Body of pancreas (tissue), 4 donors: ENCODE measurements around the gene POLR1A. TPM values are rescaled to one million over a fixed set of nuclear protein-coding genes. Genes with fewer than 3 reads are reported as not detected.

ENCODE experiments used
- ATAC-seq: fragments of 150-250 bp; one replicate; pipeline ENCODE4 v1.9.1; 2016
- DNase-seq, 4 donors: peaks; one replicate each; pipeline ENCODE4 v3.0.0-alpha.2; 2019
- H3K27ac ChIP-seq, 4 donors: fragments of 200-600 bp; sonication (generic); 1 replicate in 3 of 4; 2 replicates in 1 of 4; pipeline versions ENCODE4 v1.5.1 to v1.6.1; 2016 to 2019; ENCODE audit warnings: mild to moderate bottlenecking in 1 of 4, mixed read lengths in 1 of 4, moderate library complexity in 1 of 4
- H3K27me3 ChIP-seq, 2 donors: fragments of 200-600 bp; sonication (generic); one replicate each; pipeline ENCODE4 v1.6.0; 2016; ENCODE audit warnings: mild to moderate bottlenecking in 1 of 2
- H3K36me3 ChIP-seq, 2 donors: fragments of 200-600 bp; sonication (generic); replicated peaks in 1 of 2; 2 replicates each; pipeline ENCODE4 v1.5.1; 2016; ENCODE audit warnings: low read depth in 2 of 2; ENCODE audit not compliant: insufficient read depth in 1 of 2
- H3K4me1 ChIP-seq: fragments of 200-600 bp; sonication (generic); one replicate; pipeline ENCODE4 v1.6.0; 2016
- H3K4me3 ChIP-seq, 2 donors: fragments of 200-600 bp; sonication (generic); 1 replicate in 1 of 2; 2 replicates in 1 of 2; pipeline ENCODE4 v1.5.1; 2016 to 2019
- H3K9me3 ChIP-seq, 3 donors: fragments of 200-600 bp; sonication (generic); 1 replicate in 2 of 3; 2 replicates in 1 of 3; pipeline ENCODE4 v1.5.1; 2016
- CTCF ChIP-seq, 7 experiments: fragments of 450-650 bp in 4 of 7; fragments of 200-600 bp in 3 of 7; sonication (generic) in 3 of 7; IDR thresholded peaks; one replicate each; pipeline ENCODE4 v1.5.1; 2016 to 2019; ENCODE audit warnings: antibody characterized with exemption in 7 of 7
- POLR2A ChIP-seq, 3 donors: fragments of 450-650 bp; IDR thresholded peaks; one replicate each; pipeline ENCODE4 v1.6.1; 2016; ENCODE audit warnings: antibody characterized with exemption in 3 of 3, mild to moderate bottlenecking in 2 of 3
- WGBS, 2 donors: methylation state at CpG; one replicate each; pipeline ENCODE4 v1.1.5; 2017; 5-methylcytosine and 5-hydroxymethylcytosine counted together
- intact Hi-C: fragments of 100-400 bp; cut with DNase I; formaldehyde crosslinking; loops from one replicate; pipeline ENCODE4 v1.15.1; 2023
- total RNA-seq, 2 donors: library from RNA; depleted of rRNA; stranded (reverse); fragments of >200 nt; gene quantifications; one replicate each; pipeline ENCODE4 v1.1.0, GENCODE V29; 2016

POLR1A gene
- total RNA-seq, 2 donors from 2014 or later: 18.7 to 36.6 TPM

GRCh38 chr2:86053166-86053565 is 52.5 kb downstream of the POLR1A start:
- no peak for DNase-seq
- Histone ChIP-seq H3K4me1 (peaks cover 53% of the 10 kb centered on the region), H3K27me3 (no peaks in the 10 kb centered on the region), H3K4me3 (no peak overlapping the region), H3K36me3 (peaks cover 0 to 2% of the 10 kb centered on the region in 2 donors), H3K27ac (peak overlapping the region in 2 of 4 donors; percentile 2 to 33), H3K9me3 (no peaks in the 10 kb centered on the region)
- TF ChIP-seq CTCF (IDR thresholded peaks at IDR 0.05): no peak
- TF ChIP-seq POLR2A (IDR thresholded peaks at IDR 0.05): no peak
- intact Hi-C loops: no loop called here
- WGBS, 2 donors: 80 to 82% methylated on average over 4 of the region's 4 CpGs
- no peak for ATAC-seq

- H3K27me3 ChIP-seq: no peaks in the 10 kb centered on the region
- 94% methylated on average over 15 to 16 of the region's 16 CpGs for WGBS, 2 donors
- H3K4me1 ChIP-seq: peaks cover 54% of the 10 kb centered on the region
- DNase-seq: peak in 1 of 4 donors; percentile 60
- no peak for ATAC-seq
- intact Hi-C loops: no loop called here
- peaks cover 0 to 2% of the 10 kb centered on the region in 2 donors for H3K36me3 ChIP-seq
- H3K9me3 ChIP-seq: no peaks in the 10 kb centered on the region
- no peak for TF ChIP-seq POLR2A (IDR thresholded peaks at IDR 0.05)
- H3K4me3 ChIP-seq: no peak overlapping the region
- H3K27ac ChIP-seq: peak overlapping the region in 1 of 4 donors; percentile 33
Measured at GRCh38 chr2:86052676-86053075, 53.0 kb downstream of the POLR1A start.

GRCh38 chr2:86052265-86052664 is 53.4 kb downstream of the POLR1A start:
- peak in 1 of 4 donors; percentile 46 for DNase-seq
- H3K36me3 ChIP-seq: peaks cover 0 to 2% of the 10 kb centered on the region in 2 donors

GRCh38 chr2:86050301-86050700 is 55.4 kb downstream of the POLR1A start:
- no peak for TF ChIP-seq CTCF (IDR thresholded peaks at IDR 0.05)
- no peak for TF ChIP-seq POLR2A (IDR thresholded peaks at IDR 0.05)

More at GRCh38 chr2:86052265-86052664, 53.4 kb downstream of the POLR1A start:
- Histone ChIP-seq H3K27ac (peak overlapping the region in 1 of 4 donors; percentile 33), H3K4me1 (peaks cover 54% of the 10 kb centered on the region), H3K9me3 (no peaks in the 10 kb centered on the region), H3K4me3 (no peak overlapping the region), H3K27me3 (no peaks in the 10 kb centered on the region)
- no peak for TF ChIP-seq POLR2A (IDR thresholded peaks at IDR 0.05)
- no peak for TF ChIP-seq CTCF (IDR thresholded peaks at IDR 0.05)
- WGBS, 2 donors: 90 to 91% methylated on average over 6 of the region's 6 CpGs
- no peak for ATAC-seq
- intact Hi-C loops: no loop called here

GRCh38 chr2:86049529-86049928 is 56.2 kb downstream of the POLR1A start:
- H3K36me3 ChIP-seq: peaks cover 0 to 3% of the 10 kb centered on the region in 2 donors
- no peaks in the 10 kb centered on the region for H3K9me3 ChIP-seq
- WGBS, 2 donors: 79 to 90% methylated on average over 1 of the region's 1 CpG
- intact Hi-C loops: no loop called here
- H3K27ac ChIP-seq: no peak overlapping the region
- TF ChIP-seq CTCF (IDR thresholded peaks at IDR 0.05): no peak
- no peak for TF ChIP-seq POLR2A (IDR thresholded peaks at IDR 0.05)
- H3K4me1 ChIP-seq: peaks cover 35% of the 10 kb centered on the region
- ATAC-seq: no peak
- no peaks in the 10 kb centered on the region for H3K27me3 ChIP-seq
- DNase-seq: no peak
- H3K4me3 ChIP-seq: no peak overlapping the region

More at GRCh38 chr2:86050301-86050700, 55.4 kb downstream of the POLR1A start:
- Histone ChIP-seq H3K9me3 (no peaks in the 10 kb centered on the region), H3K4me1 (peaks cover 43% of the 10 kb centered on the region), H3K36me3 (peaks cover 0 to 3% of the 10 kb centered on the region in 2 donors), H3K27ac (no peak overlapping the region), H3K4me3 (no peak overlapping the region), H3K27me3 (no peaks in the 10 kb centered on the region)
- 78 to 85% methylated on average over 5 of the region's 5 CpGs for WGBS, 2 donors
- no peak for DNase-seq
- no peak for ATAC-seq
- intact Hi-C loops: no loop called here
